Activated CD8-positive, alpha-beta memory T cell treated with anti-CD3 and anti-CD28 coated beads for 24 hours (primary cell): ENCODE measurements around the gene ACAP3.
A peak's percentile ranks its signal among the peaks of the same experiment; 100 is the strongest.
"Not testable (repeated sequence)": the region's sequence is repeated elsewhere in the genome, so short reads cannot be mapped to it uniquely, and the experiment has no call there.

Source experiments
- DNase-seq: peaks from one replicate; pipeline ENCODE4 v3.0.0-alpha.2; 2020

The ACAP3 gene

DNA sequence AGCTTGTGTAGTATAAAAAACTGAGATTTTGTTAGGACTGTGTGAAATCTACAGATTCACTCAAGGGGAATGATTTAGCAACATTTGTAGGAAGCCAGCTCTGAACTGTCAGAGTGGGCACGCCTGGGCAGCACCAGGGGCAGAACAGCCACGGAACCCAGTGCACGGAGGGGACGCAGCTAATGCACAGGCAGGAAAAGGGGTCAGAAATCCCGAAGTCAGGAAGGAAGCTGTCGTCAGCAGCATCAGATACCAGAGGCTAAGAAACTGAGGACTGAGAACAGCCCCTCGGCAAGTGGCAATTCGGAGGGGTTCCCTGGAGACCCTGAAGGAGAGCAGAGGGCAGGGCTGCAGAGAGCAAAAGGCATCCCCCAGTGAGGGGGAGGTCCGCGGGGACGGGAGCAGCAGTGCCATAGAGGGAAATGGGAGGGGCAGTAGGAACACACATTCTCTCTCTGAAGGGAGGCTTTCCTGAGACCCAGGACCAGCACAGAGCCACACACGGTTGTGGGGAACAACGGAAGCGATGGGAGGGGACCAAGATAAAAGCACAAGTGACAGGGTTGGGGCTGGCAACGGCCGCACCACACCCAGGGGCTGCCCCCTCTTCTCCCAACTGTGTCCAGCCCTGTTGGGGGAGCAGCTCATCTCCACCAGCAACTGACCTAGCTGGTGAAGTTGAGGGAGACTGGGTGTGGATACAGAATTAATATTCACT is 46.7 kb downstream of the ACAP3 start:
- no peak for DNase-seq

DNA sequence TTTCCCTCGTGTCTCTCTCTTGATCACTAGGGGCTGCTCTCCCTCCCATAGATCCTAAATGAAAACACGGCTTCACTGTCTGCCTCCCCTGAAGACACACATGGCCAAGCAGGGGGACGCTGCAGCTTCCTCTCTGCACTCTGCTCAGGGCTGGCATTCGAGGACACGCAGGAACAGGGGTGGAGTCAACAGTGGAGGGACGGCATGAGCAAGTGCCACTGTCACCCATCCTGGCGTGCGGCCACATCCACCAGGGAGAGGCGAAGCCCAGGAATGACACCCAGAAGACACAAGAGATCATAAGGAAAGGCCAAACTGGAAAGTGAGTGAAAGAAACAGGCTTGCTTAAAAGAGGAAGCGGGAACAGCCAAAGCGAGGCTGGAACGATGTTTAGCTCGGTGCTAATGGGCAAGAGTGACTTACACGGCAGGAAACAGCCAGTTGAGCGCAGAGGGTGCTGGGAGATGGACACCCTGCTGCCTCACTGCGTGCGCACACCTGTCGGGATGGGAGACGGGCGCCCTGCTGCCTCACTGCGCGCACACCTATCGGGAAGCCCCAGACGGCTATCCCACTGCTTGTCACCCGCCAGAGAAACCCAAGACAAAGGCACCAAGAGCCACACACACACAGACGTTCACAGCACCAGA is 47.7 kb downstream of the ACAP3 start:
- no peak for DNase-seq

DNA sequence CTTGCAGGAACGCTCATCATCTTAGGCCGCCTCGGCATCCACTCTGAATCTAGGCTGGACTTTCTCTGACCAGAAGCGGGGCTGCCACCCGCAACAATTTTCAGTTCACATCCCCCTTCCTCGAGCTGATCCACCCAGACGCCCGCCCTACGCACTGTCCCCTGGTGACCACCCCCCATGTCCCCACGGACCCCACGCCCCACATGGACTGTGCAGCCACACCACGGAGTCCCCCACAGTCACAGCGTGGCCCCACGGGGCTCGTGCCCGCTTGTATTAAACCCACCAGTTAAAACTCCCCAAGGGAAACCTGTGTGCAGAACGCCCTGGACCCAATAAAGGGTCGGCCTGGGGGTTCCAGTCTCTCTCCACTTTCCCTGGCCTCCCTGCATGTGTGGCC is 48.2 kb downstream of the ACAP3 start:
- no peak for DNase-seq

DNA sequence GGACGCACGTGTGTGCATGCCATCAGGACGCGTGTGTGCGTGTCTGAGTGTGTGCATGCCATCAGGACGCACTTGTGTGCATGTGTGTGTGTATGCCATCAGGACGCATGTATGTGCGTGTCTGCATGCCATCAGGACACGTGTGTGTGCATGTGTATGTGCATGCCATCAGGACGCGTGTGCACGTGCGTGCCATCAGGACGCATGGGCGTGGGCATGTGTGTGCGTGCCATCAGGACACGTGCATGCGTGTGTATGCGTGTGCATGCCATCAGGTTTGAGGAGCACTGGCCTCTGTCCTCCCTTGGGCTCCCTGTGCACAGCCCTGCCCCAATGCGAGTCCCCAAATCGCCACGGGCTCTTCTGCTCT is 48.6 kb downstream of the ACAP3 start:
- DNase-seq: no peak

DNA sequence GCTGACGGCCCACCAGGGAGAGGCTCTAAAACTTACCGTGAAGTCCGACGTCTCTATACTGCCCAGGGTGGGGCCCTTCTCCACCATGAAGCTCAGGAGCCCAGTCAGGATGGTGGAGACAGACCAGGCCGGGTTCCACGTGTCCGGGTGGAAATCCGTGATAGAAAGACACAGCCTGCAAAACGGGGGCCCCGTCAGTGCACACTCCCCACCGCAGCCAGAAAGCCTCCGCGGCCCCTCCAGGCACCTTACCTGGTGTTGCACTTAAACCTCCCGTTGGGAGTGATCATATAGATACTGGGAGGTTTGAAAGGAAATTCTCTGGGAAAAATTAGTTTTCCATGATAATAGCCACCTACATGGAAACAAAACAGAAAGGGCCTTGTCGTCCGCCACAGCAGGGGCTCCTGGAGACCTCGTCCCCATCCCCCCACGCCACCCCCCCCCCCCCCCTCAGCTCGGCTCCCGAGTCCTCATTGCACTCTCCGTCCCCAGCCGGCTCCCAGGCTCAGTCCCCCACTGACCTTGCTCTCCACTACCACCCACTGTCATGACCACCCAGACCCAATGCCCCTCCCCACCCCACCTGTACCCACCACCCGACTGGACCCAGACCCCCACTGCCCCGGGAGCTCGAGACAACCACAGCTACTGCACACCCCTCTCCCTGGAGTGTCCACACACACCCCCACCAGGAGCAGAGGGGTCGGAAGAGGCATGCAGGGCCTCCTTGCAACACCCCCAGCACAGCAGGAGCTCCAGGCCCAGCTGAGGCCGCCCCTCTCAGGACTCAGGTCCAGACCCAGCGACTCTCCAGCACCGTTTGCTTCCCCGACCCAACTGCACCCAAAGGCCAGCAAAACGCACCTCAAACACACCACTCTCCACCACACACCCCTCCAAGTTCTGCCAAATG is 50.5 kb downstream of the ACAP3 start:
- no peak for DNase-seq

DNA sequence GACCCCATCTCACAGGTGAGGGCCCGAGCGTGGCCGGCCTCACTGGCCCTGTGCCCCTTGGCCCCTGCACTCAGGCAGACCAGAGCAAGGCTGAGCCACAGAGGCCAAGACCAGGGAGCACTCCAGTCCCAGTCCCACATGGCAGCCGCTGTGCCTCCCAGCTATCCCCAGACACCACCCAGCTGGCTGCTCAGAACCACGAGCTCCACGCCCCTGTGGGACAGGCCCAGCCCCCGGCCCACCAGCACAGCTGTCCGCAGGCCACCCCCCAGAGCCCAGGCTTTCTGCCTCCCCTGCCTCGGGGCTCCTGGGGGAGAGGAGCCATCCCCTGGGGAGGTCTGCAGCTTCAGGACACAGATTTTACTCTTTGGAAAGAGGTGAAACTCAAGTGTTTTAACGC is 52.1 kb downstream of the ACAP3 start:
- DNase-seq: no peak

DNA sequence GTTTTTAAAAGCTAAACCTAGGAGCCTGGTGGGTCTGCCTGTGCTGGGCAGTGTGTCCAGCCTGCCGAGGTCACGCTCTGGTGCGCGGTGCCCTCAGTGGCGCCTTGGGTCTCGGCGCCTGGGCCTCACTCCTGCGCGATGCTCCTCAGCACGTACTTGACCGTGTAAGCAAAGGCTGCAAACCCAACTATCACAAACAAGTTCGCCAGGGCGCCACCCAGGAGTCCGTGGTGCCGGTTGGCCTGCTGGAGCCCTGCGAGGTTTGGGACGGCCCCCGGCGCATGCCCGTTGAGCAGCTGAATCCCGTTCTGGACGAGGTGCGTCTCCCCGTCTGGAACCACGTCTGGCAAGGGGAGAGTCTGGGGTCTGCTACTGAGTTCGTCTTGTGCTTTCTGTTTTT is 52.7 kb downstream of the ACAP3 start:
- DNase-seq: no peak

DNA sequence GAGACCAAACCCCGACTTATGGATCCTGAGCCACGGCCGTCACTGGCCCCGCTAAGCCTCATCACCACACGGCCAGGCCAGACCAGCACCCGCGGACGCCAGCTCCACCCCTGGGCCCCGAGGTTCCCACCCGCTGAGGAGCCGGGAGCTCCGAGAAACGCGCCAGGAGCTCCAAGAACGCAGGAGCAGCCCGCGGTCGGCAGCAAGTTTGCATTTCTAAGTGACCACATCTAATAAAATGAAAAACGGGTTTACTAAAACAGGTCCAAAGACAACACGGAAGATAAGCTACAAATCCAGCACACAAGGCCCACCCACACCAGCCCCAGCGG is 53.1 kb downstream of the ACAP3 start:
- no peak for DNase-seq

DNA sequence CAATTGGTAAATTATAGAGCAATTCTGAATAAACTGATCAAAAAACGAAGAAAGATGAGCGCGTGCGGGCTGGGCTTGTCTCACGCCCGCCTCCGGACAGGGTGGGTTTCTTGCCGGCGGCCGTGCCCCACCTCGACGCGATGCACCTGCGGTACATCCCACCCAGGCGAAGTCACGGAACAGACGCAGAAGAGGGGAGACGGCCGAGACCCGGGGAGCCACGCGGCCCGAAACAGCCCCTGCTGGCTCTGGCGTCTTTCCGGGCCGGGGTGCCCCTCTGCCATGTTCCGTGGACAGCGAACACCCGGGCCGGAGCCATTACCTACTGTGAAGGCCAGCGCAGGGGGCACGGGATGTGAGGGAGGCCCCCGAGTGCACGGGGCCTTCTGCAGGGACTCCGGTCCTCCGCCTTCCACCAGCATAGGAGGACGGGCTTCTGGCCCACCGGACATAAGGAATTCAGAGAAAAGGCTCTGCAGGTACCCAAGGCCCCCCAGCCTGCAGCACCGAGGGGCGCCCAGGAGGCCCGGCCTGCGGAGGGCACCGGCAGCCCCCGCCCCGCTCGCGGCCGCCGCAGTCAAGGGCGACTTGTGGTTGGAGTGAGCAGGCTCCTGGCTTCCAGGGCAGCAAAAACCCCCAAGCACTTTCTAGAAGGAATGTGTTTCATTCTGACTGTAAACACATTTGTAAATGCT is 53.6 kb downstream of the ACAP3 start:
- DNase-seq: no peak

DNA sequence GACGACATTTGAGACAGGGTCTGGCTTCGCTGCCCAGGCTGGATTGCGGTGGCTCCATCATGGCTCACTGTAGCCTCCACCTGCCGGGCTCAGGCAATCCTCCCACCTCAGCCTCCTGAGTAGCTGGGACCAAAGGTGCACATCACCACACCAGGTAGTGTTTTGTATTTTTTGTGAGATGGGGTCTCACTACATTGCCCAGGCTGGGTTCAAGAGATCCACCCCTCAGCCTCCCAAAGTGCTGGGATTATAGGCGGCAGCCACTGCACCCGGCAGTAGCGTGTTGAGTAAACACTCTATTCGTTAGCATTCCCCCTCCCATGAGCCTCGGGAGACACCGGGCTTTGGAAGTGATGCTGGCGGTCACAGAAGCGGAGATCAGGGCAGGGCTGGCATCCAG is 54.4 kb downstream of the ACAP3 start:
- no peak for DNase-seq

DNA sequence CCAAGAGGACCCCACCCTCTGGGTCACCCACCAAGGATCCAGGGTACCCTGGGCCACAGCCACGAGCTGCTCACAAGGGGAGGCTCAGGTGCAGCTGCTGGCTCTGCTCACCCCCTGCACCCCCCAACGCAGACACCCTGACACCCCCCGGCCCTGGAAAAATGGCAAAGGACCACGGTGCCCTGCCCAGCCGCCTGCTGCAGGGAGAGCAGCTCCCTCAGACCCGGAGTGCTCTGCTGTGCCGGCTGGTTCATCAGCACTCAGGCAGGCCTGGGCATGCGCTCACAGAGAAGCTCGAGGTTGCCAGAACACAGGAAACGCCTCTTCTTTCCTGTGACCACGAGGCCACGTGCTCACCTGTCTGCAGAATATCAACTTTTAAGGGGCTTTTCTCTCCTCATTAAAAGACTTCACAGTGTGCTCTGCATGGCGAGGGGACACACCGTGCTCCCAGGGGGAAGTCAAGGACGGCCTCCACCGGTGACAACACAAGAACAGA is 56.9 kb downstream of the ACAP3 start:
- DNase-seq: peak; percentile 86

DNA sequence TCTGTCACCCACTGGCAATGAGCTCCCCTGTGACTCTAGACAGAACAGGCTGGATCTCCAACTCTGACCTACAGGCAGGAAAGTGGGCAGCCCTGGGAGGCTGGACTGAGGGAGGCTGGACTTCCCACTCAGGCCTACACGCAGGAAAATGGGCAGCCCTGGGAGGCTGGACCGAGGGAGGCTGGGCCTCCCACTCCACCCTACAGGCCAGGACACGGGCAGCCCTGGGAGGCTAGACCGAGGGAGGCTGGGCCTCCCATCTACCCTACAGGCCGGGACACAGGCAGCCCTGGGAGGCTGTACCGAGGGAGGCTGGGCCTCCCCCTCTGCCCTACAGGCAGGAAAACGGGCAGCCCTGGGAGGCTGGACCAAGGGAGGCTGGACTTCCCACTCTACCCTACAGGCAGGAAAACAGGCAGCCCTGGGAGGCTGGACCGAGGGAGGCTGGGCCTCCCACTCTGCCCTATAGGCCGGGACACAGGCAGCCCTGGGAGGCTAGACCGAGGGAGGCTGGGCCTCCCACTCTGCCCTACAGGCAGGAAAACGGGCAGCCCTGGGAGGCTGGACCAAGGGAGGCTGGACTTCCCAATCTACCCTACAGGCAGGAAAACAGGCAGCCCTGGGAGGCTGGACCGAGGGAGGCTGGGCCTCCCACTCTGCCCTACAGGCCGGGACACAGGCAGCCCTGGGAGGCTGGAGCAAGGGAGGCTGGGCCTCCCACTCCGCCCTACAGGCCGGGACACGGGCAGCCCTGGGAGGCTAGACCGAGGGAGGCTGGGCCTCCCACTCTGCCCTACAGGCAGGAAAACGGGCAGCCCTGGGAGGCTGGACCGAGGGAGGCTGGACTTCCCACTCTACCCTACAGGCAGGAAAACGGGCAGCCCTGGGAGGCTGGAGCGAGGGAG is 59.5 kb downstream of the ACAP3 start:
- not testable (repeated sequence) for DNase-seq

DNA sequence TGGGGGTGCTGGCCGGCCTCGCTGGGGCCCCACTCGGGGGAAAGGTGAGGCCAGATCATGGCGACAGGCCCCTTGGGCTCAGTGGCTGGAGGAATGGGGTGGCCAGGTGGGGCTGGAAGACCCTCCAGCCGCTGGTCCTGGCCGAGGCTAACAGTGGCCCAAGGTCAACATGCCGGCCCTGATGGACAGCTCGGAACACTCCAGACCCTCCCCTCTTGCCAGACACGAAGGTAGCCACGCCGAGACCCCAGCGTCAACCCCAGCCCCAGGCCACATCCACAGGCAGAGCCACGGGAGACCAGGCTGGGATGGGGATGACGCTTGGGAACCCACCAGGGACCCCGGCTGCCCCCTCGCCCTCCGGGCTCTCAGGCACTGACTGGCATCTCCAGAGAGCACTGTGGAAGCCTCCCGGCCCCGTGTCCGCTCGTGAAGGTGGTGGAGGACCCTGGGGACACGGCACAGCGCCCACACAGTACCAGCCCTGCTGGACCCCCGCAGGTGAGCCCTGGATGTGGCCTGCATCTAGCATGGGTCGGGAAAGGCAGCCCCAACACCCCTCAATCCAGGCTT is 60.3 kb downstream of the ACAP3 start:
- DNase-seq: no peak

DNA sequence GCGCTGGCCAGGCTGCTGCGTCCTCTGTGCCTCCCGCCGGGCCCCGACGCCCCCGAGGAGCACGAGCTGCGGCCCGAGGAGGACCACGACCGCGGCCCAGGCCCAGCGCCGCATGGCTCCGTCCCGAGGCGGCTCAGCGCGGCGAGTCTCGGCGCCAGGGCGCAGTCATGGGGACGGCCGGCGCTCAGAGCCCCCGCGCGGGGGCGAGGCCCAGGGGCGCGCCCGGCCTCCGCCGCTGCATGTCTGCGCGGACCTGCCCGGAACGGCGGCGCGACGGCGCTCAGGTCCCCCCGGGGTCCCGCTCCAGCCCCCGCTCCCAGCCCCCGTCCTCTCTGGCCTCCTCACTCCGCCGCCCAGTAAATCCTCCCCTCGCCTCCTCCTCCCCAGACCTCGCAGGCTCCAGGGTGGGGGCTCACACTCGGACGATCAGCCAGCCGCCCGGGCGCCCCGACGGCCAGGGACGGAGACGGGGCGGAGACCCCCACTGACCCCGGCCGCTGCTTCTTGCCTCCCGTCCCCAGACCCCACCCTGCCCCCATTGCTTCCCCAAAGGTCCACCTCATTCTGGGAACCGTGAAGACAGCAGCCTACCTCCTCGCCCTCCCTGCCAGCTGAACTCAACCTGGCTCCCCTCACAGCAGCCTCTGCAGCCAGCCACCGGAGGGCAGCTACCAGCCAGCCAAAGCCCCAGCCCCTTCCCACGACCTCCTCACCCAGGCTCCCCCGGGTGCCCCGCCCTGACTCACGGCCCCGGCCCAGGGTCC is 61.0 kb downstream of the ACAP3 start, which contains the start of gene C1QTNF12:
Gene C1QTNF12, minus strand, starts transcription at position 146 of the 764 bp plus-strand sequence. Its CDS starts 32 bp downstream, at position 114.
- DNase-seq: no peak

DNA sequence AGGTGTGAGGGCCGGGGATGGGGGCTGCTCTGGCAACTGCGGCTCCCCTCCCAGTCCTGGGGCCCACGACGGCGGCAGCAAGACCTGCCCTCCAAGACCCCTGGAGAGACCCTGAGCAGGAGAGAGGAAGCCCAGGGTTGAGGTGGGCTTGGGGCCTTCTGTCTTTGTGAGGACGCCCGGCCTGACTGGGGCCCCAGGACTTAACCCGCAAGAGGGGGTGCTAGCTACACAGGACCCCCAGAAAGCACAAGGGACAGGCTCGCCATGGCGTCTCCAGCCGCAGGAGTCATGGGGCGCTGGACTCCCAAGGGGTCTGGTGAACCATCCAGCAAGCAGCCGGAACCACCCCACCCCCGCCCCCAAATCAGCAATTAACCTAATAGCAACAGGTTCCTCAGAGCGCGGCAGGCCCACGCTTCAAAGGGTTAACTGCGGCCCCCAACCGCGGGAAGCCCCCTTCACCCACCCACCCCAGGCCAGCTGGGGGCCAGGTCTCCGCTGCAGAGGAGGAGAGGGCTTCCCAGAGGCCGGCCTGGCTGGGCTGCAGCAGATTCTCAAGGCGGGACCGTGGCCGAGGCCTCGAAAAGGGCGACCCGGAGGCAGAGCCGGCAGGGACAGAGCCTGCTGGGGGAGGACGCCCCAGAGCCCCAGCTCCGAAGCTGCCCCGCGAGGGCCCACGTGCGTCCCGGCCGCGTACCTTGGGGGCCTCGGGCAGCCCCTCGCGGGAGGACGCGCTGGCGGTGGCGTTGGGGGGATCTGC is 61.7 kb downstream of the ACAP3 start:
- DNase-seq: no peak

DNA sequence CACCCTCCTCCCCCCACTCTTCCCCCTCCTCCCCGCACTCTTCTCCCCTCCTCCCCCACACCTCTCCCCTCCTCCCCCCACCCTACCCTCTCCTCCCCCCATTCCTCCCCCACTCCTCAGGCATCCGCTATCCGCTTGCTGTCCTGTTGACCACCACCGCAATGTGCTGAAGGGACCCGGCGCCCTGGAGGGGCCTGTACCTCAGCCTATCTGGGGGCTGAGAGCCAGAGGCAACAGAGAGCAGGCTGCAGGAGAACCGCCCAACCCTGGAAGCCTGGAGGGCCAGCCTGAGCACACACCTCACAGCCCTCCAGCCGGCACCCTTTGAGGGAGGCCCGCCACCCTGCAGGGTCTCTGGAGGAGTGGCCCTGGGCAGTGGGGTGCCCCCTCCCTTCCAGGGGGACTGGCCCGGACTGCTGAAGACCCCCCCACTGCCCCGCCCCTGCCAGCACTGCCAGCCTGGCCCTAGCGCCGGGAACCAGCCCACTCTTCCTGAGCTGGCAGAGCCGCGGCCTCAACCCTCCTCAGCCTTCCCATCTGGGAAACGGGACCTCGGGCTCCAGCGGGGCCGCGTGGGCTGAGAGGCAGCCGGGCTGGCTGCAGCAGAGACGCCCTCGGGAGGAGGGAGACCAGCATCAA is 62.4 kb downstream of the ACAP3 start:
- no peak for DNase-seq

DNA sequence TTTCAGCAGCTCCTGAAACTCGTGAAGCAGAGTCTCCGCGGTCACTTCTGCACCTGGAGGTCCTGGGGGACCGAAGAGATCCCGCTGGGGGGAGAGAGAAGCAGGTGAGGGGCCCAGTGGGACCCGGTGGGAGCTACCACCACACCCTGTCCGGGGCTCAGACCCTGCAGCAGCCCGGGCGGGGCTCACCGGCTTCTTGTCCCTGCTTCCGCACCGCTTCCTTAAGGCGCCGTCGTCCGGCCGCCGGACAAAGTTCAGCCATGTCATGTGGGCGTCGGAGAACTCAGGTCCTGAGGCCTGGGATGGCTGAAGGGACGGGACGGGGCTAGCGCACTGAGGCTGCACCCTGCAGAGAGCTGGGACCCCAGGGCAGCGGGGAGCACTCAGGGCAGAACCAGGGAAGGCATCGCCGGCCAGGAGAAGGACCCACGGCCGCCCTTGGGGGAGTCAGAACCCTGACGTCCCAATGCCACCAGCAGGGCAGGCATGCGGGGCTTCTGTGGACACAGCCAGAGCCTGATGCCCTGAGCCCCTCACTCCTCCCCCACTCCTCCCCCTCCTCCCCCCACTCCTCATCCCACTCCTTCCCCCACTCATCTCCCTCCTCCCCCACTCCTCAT is 63.4 kb downstream of the ACAP3 start:
- no peak for DNase-seq

DNA sequence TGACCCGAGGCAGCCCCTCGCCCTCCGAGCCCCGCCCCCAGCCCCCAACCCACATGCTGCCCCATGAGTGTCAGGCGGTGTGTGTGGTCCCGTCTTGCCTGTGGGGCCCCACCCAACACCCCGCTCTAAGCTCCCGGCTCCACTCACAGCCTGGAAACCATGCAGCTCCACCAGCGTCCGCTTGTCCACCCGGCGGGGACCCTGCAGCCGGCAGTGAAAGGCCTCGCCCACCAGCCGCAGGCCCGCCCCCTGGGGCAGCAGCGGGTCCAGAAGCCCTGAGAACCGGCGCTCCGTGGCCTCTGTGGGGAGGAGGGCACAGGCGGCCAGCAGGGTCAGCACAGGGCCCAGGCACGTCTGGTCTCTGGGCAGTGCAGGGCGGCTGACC is 63.9 kb downstream of the ACAP3 start:
- DNase-seq: no peak

DNA sequence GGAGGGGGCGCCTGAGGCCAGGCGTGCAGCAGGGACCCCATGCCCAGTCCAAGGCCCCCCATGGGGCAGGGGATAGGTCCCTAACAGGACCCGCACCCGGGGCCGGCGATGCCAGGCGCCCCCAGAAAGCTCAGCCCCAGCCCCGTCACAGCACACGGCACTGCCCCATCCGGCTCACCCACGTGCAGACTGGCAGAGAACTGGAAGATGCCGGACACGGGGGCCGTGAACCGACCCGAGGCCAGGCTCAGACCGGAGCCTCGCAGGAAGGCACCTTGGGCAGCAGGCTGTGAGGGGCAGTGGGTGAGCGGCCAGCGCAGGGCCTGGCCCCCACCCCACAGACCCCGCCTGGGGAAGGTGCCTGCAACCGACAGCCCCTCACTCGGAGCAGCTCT is 64.5 kb downstream of the ACAP3 start:
- no peak for DNase-seq
